HG02763 (cell line): ENCODE data around the gene CDS2.

Source experiments
- ATAC-seq: cut with Tn5 transposase; IDR thresholded peaks from one replicate; pipeline ENCODE4 v1.9.1; 2021; ENCODE audit warnings: mild to moderate bottlenecking, moderate library complexity; ENCODE audit not compliant: unreplicated experiment

Gene CDS2

GRCh38 chr20:5150226-5151076 is 23.6 kb downstream of the CDS2 start:
- no peak for ATAC-seq

DNA sequence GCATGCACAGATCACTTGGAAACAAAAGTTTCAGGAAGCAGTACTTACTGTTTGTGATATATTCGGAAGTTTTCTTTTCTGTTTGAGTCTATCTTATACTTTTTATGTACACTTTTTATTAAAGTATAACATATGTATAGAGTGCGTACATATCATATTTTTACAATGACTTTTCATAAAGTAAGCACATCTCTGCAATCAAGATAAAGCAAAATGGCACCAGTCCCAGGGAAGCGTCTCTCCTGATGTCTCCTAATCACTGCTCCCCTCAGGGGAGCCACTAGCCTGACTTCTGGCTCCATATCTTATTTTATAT is 26.3 kb downstream of the CDS2 start:
- no peak for ATAC-seq

DNA sequence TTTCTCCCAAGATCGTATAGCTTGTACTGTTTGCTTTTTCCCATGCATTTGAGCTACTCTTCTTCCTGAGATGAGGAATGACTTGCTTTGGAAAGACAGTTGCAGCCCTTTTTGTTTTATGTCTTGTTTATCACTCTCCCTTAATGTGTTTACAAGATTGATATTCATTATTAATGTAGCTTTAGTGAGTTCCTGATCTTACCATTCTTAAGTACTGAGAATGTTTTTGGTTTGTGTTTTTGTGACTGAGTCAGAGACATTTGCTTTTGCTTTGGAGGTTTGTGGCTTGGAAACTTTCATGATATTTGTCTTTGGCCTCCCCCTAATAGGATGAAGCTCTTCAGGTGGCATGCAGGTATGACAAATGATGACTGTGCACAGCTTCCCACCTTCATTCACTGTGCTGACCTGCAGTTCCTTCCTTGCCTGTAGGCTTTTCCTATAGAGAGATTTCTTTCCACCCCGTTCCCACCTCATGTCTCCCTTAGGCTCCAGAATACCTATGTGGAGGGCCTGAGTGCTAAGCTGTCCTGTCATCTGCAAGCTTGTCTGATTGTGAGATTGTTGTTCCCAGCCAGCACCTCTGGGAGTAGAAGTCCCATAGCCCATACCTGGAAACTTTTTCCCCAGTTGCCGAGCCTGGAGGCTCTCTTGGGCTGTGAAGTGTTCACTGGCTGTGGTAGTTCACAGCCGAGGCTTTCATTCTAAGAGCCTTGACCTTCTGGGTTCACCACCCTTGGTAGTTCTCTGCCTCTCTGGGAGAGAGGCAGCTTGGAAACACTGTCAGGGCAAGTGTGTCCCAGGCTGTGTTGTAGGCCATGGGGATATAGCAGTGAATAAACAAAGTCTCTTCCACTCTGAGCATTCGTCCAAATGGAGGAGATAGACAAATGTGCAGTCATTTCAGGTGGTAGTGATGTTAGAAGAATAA is 27.1 kb downstream of the CDS2 start:
- ATAC-seq: no peak

DNA sequence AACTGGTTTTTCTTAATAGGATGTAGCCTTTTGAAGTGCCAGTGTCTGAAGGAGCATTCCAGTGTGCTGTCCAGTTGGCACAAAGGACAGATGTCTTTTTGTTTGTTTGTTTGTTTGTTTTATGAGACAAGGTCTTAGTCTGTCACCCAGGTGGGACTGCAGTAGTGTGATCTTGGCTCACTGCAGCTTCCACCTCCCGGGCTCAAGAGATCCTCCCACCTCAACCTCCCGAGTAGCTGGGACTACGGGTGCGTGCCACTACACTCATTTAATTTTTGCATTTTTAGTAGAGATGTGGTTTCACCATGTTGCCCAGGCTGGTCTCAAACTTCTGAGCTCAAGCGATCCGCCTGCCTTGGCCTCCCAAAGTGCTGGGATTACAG is 27.7 kb downstream of the CDS2 start:
- no peak for ATAC-seq

- no peak for ATAC-seq
Measured at GRCh38 chr20:5155404-5155803, 28.6 kb downstream of the CDS2 start.

GRCh38 chr20:5156675-5157448 is 30.1 kb downstream of the CDS2 start:
- no peak for ATAC-seq

DNA sequence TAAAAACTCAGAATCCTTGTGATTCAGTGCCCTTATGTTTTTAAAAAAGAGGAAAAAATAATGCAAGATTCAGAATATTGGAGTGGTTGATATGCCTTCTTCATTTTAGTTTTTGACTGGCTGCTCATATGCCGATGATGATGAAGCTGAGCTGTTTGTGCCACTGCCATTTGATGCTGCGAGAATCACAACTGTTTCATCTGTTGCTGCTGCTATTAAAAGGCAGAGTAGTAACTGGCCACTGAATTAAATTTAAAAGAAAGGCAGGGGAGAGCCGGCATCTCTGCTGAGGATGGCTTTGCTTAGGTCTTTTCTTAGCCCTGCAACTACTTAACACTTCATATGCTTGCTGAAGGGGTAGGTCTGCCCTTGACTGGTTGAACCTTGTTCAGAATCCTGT is 33.1 kb downstream of the CDS2 start:
- ATAC-seq: no peak

GRCh38 chr20:5160882-5161281 is 34.1 kb downstream of the CDS2 start:
- ATAC-seq: no peak

- no peak for ATAC-seq
Measured at GRCh38 chr20:5161536-5162164, 34.8 kb downstream of the CDS2 start.

GRCh38 chr20:5164645-5165625 is 38.1 kb downstream of the CDS2 start:
- no peak for ATAC-seq

GRCh38 chr20:5168651-5169396 is 42.0 kb downstream of the CDS2 start:
- no peak for ATAC-seq

- ATAC-seq: no peak
Measured at GRCh38 chr20:5170341-5170740, 43.5 kb downstream of the CDS2 start.

GRCh38 chr20:5171064-5171789 is 44.4 kb downstream of the CDS2 start:
- ATAC-seq: no peak

DNA sequence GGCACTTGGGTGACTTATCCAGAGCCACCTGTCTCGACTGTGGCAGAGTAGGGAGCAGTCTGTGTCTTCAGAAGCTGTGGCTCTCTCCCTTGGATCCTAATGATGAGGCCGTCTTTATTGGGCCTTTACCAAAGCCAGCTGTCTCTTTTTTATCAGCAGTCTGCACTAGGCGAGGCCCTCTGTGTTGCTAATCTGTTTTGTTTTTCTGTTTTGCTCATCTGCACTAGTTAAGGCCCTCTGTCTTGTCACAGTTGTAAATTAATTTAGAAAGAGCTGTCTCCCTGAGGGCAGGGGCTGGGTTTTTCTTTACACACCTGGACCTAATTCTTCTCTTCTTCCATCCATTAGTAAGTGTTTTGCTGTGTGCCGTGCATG is 45.0 kb downstream of the CDS2 start:
- ATAC-seq: no peak

GRCh38 chr20:5172167-5172601 is 45.4 kb downstream of the CDS2 start:
- no peak for ATAC-seq

DNA sequence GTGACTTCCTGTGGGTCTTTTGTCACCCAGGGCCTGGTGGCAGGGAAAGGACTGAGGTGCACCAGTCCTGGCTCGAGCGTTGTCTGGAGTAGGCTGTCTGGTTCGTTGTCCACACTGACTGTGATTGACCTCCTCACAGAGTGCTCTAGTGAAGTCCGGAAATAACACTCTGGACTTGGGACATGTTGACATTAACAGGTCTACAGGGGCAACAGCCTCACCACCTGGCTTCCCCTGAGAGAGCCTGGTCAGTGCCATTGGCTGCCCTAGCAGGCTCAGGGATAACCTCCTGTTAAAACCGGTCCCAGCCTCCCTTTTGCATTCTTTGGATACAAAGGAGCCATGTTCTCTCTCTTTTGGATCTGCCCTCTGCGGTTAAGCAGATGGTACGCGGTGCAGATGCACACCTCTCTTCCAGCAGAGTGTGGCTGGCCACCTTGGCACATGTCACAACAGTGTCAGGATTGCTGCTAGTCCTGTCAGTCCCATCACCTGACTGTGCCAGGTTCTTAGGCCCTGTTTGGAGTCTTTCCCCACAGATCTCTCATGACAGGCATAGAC is 46.2 kb downstream of the CDS2 start:
- ATAC-seq: no peak

GRCh38 chr20:5173751-5174150 is 46.9 kb downstream of the CDS2 start:
- no peak for ATAC-seq

GRCh38 chr20:5177071-5177470 is 50.3 kb downstream of the CDS2 start:
- no peak for ATAC-seq
